ENCODE data around the gene MALRD1. TPM values are rescaled to one million over a fixed set of nuclear protein-coding genes. Genes with fewer than 3 reads are reported as not detected.

Gene MALRD1
- total RNA-seq, 1 donor from 2014 or later, result 0.84 TPM

DNA sequence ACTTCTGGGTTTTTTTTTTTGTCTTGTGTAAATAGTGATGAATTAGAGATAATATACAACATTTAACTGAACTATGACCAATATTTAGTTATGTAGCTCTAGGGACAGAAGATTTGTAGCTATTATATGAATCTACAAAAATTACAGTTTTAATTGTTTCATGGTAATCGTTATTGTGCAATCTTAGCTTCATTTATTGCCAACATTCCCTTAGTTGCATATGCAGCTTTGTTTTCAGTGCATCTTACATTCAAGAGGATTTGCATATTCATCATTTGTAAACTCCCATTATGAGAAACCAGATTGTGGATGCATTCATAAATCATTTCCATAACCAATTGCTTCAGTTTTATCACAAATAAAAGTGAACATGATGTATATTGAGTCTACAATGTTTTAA, 68.8 kb downstream of the MALRD1 start:
- TF ChIP-seq, protein P1, sequence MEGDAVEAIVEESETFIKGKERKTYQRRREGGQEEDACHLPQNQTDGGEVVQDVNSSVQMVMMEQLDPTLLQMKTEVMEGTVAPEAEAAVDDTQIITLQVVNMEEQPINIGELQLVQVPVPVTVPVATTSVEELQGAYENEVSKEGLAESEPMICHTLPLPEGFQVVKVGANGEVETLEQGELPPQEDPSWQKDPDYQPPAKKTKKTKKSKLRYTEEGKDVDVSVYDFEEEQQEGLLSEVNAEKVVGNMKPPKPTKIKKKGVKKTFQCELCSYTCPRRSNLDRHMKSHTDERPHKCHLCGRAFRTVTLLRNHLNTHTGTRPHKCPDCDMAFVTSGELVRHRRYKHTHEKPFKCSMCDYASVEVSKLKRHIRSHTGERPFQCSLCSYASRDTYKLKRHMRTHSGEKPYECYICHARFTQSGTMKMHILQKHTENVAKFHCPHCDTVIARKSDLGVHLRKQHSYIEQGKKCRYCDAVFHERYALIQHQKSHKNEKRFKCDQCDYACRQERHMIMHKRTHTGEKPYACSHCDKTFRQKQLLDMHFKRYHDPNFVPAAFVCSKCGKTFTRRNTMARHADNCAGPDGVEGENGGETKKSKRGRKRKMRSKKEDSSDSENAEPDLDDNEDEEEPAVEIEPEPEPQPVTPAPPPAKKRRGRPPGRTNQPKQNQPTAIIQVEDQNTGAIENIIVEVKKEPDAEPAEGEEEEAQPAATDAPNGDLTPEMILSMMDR (conservative IDR thresholded peaks at IDR 0.05), result no peak
- Mint-ChIP-seq H3K27me3 (ENCODE audit: low read depth) (no peaks in the 10 kb centered on the region), H3K4me3 (no peak overlapping the region), H3K4me1 (peaks cover 8% of the 10 kb centered on the region), H3K9me3 (peaks cover 10% of the 10 kb centered on the region), H3K27ac (ENCODE audit: unreplicated experiment) (no peak overlapping the region), H3K36me3 (ENCODE audit: low read depth) (no peaks in the 10 kb centered on the region)
- no peak for DNase-seq (ENCODE audit: low read depth, low spot score)

- Mint-ChIP-seq H3K27me3 (ENCODE audit: low read depth) (no peaks in the 10 kb centered on the region), H3K36me3 (ENCODE audit: low read depth) (no peaks in the 10 kb centered on the region), H3K9me3 (peaks cover 10% of the 10 kb centered on the region), H3K27ac (ENCODE audit: unreplicated experiment) (no peak overlapping the region), H3K4me3 (no peak overlapping the region), H3K4me1 (peaks cover 8% of the 10 kb centered on the region)
- TF ChIP-seq, protein P1 (conservative IDR thresholded peaks at IDR 0.05), result no peak
- DNase-seq (ENCODE audit: low read depth, low spot score), result no peak
Observed at GRCh38 chr10:19119191-19119590, 70.6 kb downstream of the MALRD1 start.

DNA sequence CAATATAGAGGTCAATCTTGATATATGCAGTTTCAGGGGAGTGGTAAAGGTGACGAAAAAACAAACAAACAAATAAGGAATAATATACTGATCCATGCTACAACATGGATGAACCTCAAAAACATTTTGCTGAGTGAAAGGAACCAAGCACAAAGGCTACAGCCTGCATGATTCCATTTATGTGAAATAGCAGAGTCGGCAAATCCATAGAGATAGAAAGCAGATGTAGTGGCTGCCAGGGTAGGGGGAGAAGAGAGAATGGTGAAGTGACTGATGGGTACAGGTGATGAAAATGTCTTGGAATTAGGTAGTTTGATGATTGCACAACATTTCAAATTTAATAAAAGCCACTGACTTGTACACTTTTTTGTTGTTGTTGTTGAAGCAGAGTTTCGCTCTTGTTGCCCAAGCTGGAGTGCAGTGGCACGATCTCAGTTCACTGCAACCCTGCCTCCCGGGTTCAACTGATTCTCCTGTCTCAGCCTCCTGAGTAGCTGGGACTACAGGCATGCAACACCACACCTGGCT, 71.8 kb downstream of the MALRD1 start:
- Mint-ChIP-seq H3K4me1 (peaks cover 8% of the 10 kb centered on the region), H3K4me3 (no peak overlapping the region), H3K27me3 (ENCODE audit: low read depth) (no peaks in the 10 kb centered on the region), H3K36me3 (ENCODE audit: low read depth) (no peaks in the 10 kb centered on the region), H3K27ac (ENCODE audit: unreplicated experiment) (no peak overlapping the region), H3K9me3 (peaks cover 10% of the 10 kb centered on the region)
- TF ChIP-seq, protein P1 (conservative IDR thresholded peaks at IDR 0.05), result no peak
- no peak for DNase-seq (ENCODE audit: low read depth, low spot score)

- H3K4me3 Mint-ChIP-seq, result no peak overlapping the region
Observed at GRCh38 chr10:19133992-19134391, 85.4 kb downstream of the MALRD1 start.

DNA sequence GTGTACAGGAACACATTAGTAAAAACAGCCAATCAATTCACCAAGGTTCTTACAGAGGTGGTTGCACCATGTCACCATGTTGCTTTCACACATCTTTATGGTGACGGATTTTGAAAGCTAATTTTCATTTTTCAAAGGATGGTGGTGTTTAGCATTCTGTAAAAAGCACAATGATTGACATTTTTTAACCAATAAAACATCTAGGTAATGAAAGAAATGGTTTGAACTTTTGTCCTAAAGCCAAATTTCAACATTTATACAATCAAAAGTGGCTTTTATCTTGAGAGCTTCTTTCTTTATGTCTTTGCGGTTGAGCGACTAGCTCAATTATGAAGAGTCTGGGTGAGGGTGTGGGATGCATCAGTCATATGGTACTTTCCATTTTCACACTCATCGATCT, 94.4 kb downstream of the MALRD1 start:
- TF ChIP-seq, protein P1 (conservative IDR thresholded peaks at IDR 0.05), result no peak
- no peaks in the 10 kb centered on the region for H3K4me1 Mint-ChIP-seq
- H3K4me3 Mint-ChIP-seq, result no peak overlapping the region
- H3K27ac Mint-ChIP-seq (ENCODE audit: unreplicated experiment), result no peak overlapping the region
- DNase-seq (ENCODE audit: low read depth, low spot score), result no peak
- no peaks in the 10 kb centered on the region for H3K36me3 Mint-ChIP-seq (ENCODE audit: low read depth)
- peaks cover 2% of the 10 kb centered on the region for H3K9me3 Mint-ChIP-seq
- peaks cover 3% of the 10 kb centered on the region for H3K27me3 Mint-ChIP-seq (ENCODE audit: low read depth)

More at GRCh38 chr10:19133992-19134391, 85.4 kb downstream of the MALRD1 start:
- no peak overlapping the region for H3K27ac Mint-ChIP-seq (ENCODE audit: unreplicated experiment)
- H3K27me3 Mint-ChIP-seq (ENCODE audit: low read depth), result no peaks in the 10 kb centered on the region
- no peaks in the 10 kb centered on the region for H3K4me1 Mint-ChIP-seq
- H3K36me3 Mint-ChIP-seq (ENCODE audit: low read depth), result no peaks in the 10 kb centered on the region
- TF ChIP-seq, protein P1 (conservative IDR thresholded peaks at IDR 0.05), result no peak
- no peaks in the 10 kb centered on the region for H3K9me3 Mint-ChIP-seq
- no peak for DNase-seq (ENCODE audit: low read depth, low spot score)
